ENCODE data around the gene ETV2.
A peak's percentile ranks its signal among the peaks of the same experiment; 100 is the strongest.
"Not testable (repeated sequence)": the region's sequence is repeated elsewhere in the genome, so short reads cannot be mapped to it uniquely, and the experiment has no call there.

ETV2 gene

GRCh38 chr19:35641515-35642151 lies at the start of gene ETV2:
Gene ETV2 (plus strand): TSS chr19:35641745. CDS start chr19:35642461, 716 bp downstream.
- DNase-seq (ENCODE audit: low read depth), result peak; percentile 60

- peak; percentile 40 for DNase-seq (ENCODE audit: low read depth)
Observed at GRCh38 chr19:35592226-35592625, 49.3 kb upstream of the ETV2 start.

GRCh38 chr19:35595026-35595425 lies 46.5 kb upstream of the ETV2 start:
- DNase-seq (ENCODE audit: low read depth), result not testable (repeated sequence)

- no peak for DNase-seq (ENCODE audit: low read depth)
Observed at GRCh38 chr19:35595928-35596327, 45.6 kb upstream of the ETV2 start.

GRCh38 chr19:35596366-35596999 lies 45.1 kb upstream of the ETV2 start:
- DNase-seq (ENCODE audit: low read depth), result peak; percentile 31

GRCh38 chr19:35601971-35602370 lies 39.6 kb upstream of the ETV2 start:
- no peak for DNase-seq (ENCODE audit: low read depth)

- not testable (repeated sequence) for DNase-seq (ENCODE audit: low read depth)
Observed at GRCh38 chr19:35604436-35604835, 37.1 kb upstream of the ETV2 start.

- not testable (repeated sequence) for DNase-seq (ENCODE audit: low read depth)
Observed at GRCh38 chr19:35607170-35607569, 34.4 kb upstream of the ETV2 start.

- DNase-seq (ENCODE audit: low read depth), result no peak
Observed at GRCh38 chr19:35607661-35608060, 33.9 kb upstream of the ETV2 start.

GRCh38 chr19:35608251-35608650 lies 33.3 kb upstream of the ETV2 start:
- DNase-seq (ENCODE audit: low read depth), result no peak

- no peak for DNase-seq (ENCODE audit: low read depth)
Observed at GRCh38 chr19:35609851-35610353, 31.6 kb upstream of the ETV2 start.

GRCh38 chr19:35612224-35612558 lies 29.4 kb upstream of the ETV2 start:
- DNase-seq (ENCODE audit: low read depth), result no peak

- peak; percentile 79 for DNase-seq (ENCODE audit: low read depth)
Observed at GRCh38 chr19:35612559-35613321, 28.8 kb upstream of the ETV2 start, which contains the start of gene HAUS5. Gene HAUS5 (plus strand): TSS chr19:35612735. CDS start chr19:35612795, 60 bp downstream.

GRCh38 chr19:35613574-35613973 lies 28.0 kb upstream of the ETV2 start:
- DNase-seq (ENCODE audit: low read depth), result no peak

- DNase-seq (ENCODE audit: low read depth), result no peak
Observed at GRCh38 chr19:35615036-35615435, 26.5 kb upstream of the ETV2 start.

GRCh38 chr19:35618857-35619256 lies 22.7 kb upstream of the ETV2 start:
- DNase-seq (ENCODE audit: low read depth), result no peak

- DNase-seq (ENCODE audit: low read depth), result no peak
Observed at GRCh38 chr19:35619290-35619923, 22.1 kb upstream of the ETV2 start.

- DNase-seq (ENCODE audit: low read depth), result no peak
Observed at GRCh38 chr19:35620001-35620400, 21.5 kb upstream of the ETV2 start.

- DNase-seq (ENCODE audit: low read depth), result no peak
Observed at GRCh38 chr19:35621708-35622107, 19.8 kb upstream of the ETV2 start.

- DNase-seq (ENCODE audit: low read depth), result no peak
Observed at GRCh38 chr19:35622750-35623149, 18.8 kb upstream of the ETV2 start.

GRCh38 chr19:35623327-35624010 lies 18.1 kb upstream of the ETV2 start:
- DNase-seq (ENCODE audit: low read depth), result no peak

- DNase-seq (ENCODE audit: low read depth), result no peak
Observed at GRCh38 chr19:35628264-35628564, 13.3 kb upstream of the ETV2 start.

Measured in amniotic epithelial cell (primary cell).